ENCODE measurements around the gene DONSON. TPM values are rescaled to one million over a fixed set of nuclear protein-coding genes. Genes with fewer than 3 reads are reported as not detected.
"Not testable (repeated sequence)": the region's sequence is repeated elsewhere in the genome, so short reads cannot be mapped to it uniquely, and the experiment has no call there.

Gene DONSON
- total RNA-seq, 2 experiments from 2014 or later: 35.8 to 41.3 TPM

DNA sequence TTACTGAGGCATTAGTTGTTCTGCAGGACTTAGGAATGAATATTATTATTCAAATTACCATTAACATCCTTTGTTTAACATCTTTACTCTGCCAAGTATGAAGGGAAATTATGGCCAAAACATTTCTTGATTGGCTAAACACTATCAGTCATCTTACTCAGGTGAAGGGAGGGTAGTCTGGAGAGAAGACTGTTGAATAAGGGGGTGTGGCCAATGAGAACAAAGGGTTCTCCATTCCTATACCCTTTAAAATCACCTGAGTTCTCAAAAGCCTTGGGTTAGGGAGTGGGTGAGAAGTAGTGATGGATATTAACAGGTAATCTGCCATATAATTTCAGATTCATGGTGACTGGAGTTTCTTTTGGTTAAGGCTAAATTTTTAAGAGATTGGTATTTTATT lies 33.8 kb upstream of the DONSON start:
- ChIA-PET POLR2A (no interaction called here), CTCF (ENCODE audit: unreplicated experiment) (no interaction called here)
- Histone ChIP-seq H3K36me3 (ENCODE audit: insufficient read depth, low read length) (peaks cover 18% of the 10 kb centered on the region), H3K4me1 (ENCODE audit: insufficient read depth, low read length, poor library complexity, severe bottlenecking) (no peaks in the 10 kb centered on the region), H3K4me2 (ENCODE audit: low read length) (no peak overlapping the region), H2AFZ (ENCODE audit: low read length) (no peak overlapping the region), H3K27ac (ENCODE audit: low read depth, low read length, poor library complexity, severe bottlenecking) (no peak overlapping the region), H4K20me1 (ENCODE audit: insufficient read depth, low read length) (no peaks in the 10 kb centered on the region), H3K9me2 (ENCODE audit: insufficient read depth, low read length) (no peaks in the 10 kb centered on the region), H3K4me3 (ENCODE audit: low read depth, low read length, poor library complexity, severe bottlenecking) (no peak overlapping the region), H3K9me3 (ENCODE audit: low read length) (no peaks in the 10 kb centered on the region), H3K79me2 (ENCODE audit: insufficient read depth, low read depth, low read length) (no peaks in the 10 kb centered on the region)
- intact Hi-C loops (cut with micrococcal nuclease; ENCODE audit: unreplicated experiment): no loop called here
- TF ChIP-seq EZH2phosphoT487 (IDR thresholded peaks at IDR 0.05; ENCODE audit: borderline replicate concordance, low read depth, low read length): no peak
- TF ChIP-seq, protein P1, sequence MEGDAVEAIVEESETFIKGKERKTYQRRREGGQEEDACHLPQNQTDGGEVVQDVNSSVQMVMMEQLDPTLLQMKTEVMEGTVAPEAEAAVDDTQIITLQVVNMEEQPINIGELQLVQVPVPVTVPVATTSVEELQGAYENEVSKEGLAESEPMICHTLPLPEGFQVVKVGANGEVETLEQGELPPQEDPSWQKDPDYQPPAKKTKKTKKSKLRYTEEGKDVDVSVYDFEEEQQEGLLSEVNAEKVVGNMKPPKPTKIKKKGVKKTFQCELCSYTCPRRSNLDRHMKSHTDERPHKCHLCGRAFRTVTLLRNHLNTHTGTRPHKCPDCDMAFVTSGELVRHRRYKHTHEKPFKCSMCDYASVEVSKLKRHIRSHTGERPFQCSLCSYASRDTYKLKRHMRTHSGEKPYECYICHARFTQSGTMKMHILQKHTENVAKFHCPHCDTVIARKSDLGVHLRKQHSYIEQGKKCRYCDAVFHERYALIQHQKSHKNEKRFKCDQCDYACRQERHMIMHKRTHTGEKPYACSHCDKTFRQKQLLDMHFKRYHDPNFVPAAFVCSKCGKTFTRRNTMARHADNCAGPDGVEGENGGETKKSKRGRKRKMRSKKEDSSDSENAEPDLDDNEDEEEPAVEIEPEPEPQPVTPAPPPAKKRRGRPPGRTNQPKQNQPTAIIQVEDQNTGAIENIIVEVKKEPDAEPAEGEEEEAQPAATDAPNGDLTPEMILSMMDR (conservative IDR thresholded peaks at IDR 0.05; ENCODE audit: low read length): no peak
- DNase-seq (ENCODE audit: low spot score): no peak
- BruUV-seq (replicated peaks): no TSS peak

DNA sequence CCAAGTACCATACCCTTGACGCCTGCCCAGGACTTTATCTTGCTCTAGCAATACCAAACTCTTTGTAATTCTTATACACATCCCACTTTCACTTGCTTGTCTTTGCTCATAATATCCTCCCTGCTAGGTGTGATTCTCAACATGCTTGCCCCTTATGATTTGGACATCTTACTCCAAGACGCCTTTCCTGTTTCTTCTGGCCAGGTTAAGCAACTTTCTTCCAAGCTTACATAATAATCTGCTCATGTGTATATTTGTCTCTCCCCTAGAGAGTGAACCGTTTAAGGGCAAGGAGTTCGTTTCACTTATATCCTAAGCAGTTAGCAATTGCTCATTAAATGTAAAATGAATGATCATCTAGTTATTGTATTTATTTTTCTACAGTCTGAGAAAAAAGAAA lies 31.2 kb upstream of the DONSON start:
- intact Hi-C loops (cut with micrococcal nuclease; ENCODE audit: unreplicated experiment): no loop called here
- CTCF ChIA-PET (ENCODE audit: unreplicated experiment): no interaction called here

DNA sequence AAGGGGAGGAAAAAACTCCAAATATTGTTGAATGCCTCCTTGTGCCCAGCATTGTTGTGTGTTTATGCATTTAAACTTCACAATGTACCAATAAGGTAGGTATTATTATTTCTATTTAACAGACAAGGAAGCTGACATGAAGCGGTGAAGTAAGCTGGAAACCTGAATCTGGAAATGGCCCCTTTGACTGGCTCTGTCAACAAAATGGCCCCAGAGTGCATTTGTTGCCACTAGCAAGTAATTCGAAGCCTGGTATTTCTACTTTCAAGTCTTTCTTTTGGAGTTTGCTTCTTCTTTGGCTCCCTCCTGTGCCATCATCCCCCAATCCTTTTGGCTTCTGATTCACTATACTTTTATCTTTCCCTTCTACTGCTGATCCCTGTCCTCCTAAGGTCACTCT lies 29.9 kb upstream of the DONSON start:
- ChIA-PET CTCF (ENCODE audit: unreplicated experiment) (no interaction called here), POLR2A (no interaction called here)
- intact Hi-C loops (cut with micrococcal nuclease; ENCODE audit: unreplicated experiment): no loop called here
- Histone ChIP-seq H3K9me3 (ENCODE audit: low read length) (no peaks in the 10 kb centered on the region), H3K4me3 (ENCODE audit: low read depth, low read length, poor library complexity, severe bottlenecking) (no peak overlapping the region), H3K27ac (ENCODE audit: low read depth, low read length, poor library complexity, severe bottlenecking) (no peak overlapping the region), H3K36me3 (ENCODE audit: insufficient read depth, low read length) (peaks cover 17% of the 10 kb centered on the region), H3K79me2 (ENCODE audit: insufficient read depth, low read depth, low read length) (no peaks in the 10 kb centered on the region), H3K4me1 (ENCODE audit: insufficient read depth, low read length, poor library complexity, severe bottlenecking) (no peaks in the 10 kb centered on the region), H3K9me2 (ENCODE audit: insufficient read depth, low read length) (no peaks in the 10 kb centered on the region), H3K4me2 (ENCODE audit: low read length) (no peak overlapping the region), H4K20me1 (ENCODE audit: insufficient read depth, low read length) (no peaks in the 10 kb centered on the region), H2AFZ (ENCODE audit: low read length) (no peak overlapping the region)
- BruUV-seq (replicated peaks): no TSS peak
- no peak for DNase-seq (ENCODE audit: low spot score)
- TF ChIP-seq, protein P1 (conservative IDR thresholded peaks at IDR 0.05; ENCODE audit: low read length): no peak
- TF ChIP-seq EZH2phosphoT487 (IDR thresholded peaks at IDR 0.05; ENCODE audit: borderline replicate concordance, low read depth, low read length): no peak

More for the DNA sequence above, 31.2 kb upstream of the DONSON start:
- no TSS peak for BruUV-seq (replicated peaks)
- DNase-seq (ENCODE audit: low spot score): no peak
- Histone ChIP-seq H4K20me1 (ENCODE audit: insufficient read depth, low read length) (no peaks in the 10 kb centered on the region), H3K4me1 (ENCODE audit: insufficient read depth, low read length, poor library complexity, severe bottlenecking) (no peaks in the 10 kb centered on the region), H3K27ac (ENCODE audit: low read depth, low read length, poor library complexity, severe bottlenecking) (no peak overlapping the region), H3K9me2 (ENCODE audit: insufficient read depth, low read length) (no peaks in the 10 kb centered on the region), H3K4me3 (ENCODE audit: low read depth, low read length, poor library complexity, severe bottlenecking) (no peak overlapping the region), H3K9me3 (ENCODE audit: low read length) (no peaks in the 10 kb centered on the region), H2AFZ (ENCODE audit: low read length) (no peak overlapping the region), H3K4me2 (ENCODE audit: low read length) (no peak overlapping the region), H3K79me2 (ENCODE audit: insufficient read depth, low read depth, low read length) (no peaks in the 10 kb centered on the region), H3K36me3 (ENCODE audit: insufficient read depth, low read length) (peaks cover 18% of the 10 kb centered on the region)
- TF ChIP-seq, protein P1 (conservative IDR thresholded peaks at IDR 0.05; ENCODE audit: low read length): no peak
- TF ChIP-seq EZH2phosphoT487 (IDR thresholded peaks at IDR 0.05; ENCODE audit: borderline replicate concordance, low read depth, low read length): no peak
- POLR2A ChIA-PET: interaction anchor here (1.9 kb wide), 1 partner anchor 11 kb away, joined by 4 read pairs; no protein-coding TSS in a partner anchor

DNA sequence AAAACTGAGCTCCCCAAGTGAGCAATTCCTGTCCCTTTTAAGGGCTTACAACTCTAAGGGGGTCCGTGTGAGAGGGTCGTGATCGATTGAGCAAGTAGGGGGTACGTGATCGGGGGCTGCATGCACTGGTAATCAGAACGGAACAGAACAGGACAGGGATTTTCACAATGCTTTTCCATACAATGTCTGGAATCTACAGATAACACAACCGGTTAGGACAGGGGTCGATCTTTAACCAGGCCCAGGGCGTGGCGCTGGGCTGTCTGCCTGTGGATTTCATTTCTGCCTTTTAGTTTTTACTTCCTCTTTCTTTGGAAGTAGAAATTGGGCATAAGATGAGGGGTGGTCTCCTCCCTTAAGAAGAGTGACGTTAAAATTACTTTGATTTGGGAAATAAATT lies 29.1 kb upstream of the DONSON start:
- H3K79me2 ChIP-seq (ENCODE audit: insufficient read depth, low read depth, low read length); H3K9me3 ChIP-seq (ENCODE audit: low read length); H3K4me1 ChIP-seq (ENCODE audit: insufficient read depth, low read length, poor library complexity, severe bottlenecking); H3K9me2 ChIP-seq (ENCODE audit: insufficient read depth, low read length); BruUV-seq (replicated peaks); H3K4me3 ChIP-seq (ENCODE audit: low read depth, low read length, poor library complexity, severe bottlenecking); H3K4me2 ChIP-seq (ENCODE audit: low read length); CTCF ChIA-PET (ENCODE audit: unreplicated experiment); H4K20me1 ChIP-seq (ENCODE audit: insufficient read depth, low read length); H3K27ac ChIP-seq (ENCODE audit: low read depth, low read length, poor library complexity, severe bottlenecking); intact Hi-C loops (cut with micrococcal nuclease; ENCODE audit: unreplicated experiment); DNase-seq (ENCODE audit: low spot score); H2AFZ ChIP-seq (ENCODE audit: low read length): not testable (repeated sequence)
- POLR2A ChIA-PET: interaction anchor here (0.7 kb wide), 1 partner anchor 468 kb away, joined by 4 read pairs; no protein-coding TSS in a partner anchor
- peaks cover 23% of the 10 kb centered on the region for H3K36me3 ChIP-seq (ENCODE audit: insufficient read depth, low read length)

Measured in OCI-LY7 (cell line).